Neural cell (in vitro differentiated cells): Measurements from ENCODE around the gene GTSE1.

Source experiments
- EZH2 ChIP-seq: fragments of 200-600, 300-800 bp; shearing (Covaris generic), sonication (generic); IDR thresholded peaks from 2 replicates; pipeline ENCODE4 v1.6.1; 2014; ENCODE audit warnings: antibody characterized with exemption, low read length, borderline replicate concordance, mild to moderate bottlenecking; ENCODE audit not compliant: insufficient read depth, poor library complexity, severe bottlenecking
- TF ChIP-seq, protein P1 (sequence below): fragments of 450-650 bp; IDR thresholded peaks from 2 replicates; pipeline ENCODE4 v1.5.1; 2014; ENCODE audit warnings: antibody characterized with exemption, mild to moderate bottlenecking, moderate library complexity; ENCODE audit not compliant: poor library complexity, severe bottlenecking
- TF ChIP-seq, protein P2 (sequence below): IDR thresholded peaks from 2 replicates; pipeline ENCODE4 v1.6.1; 2012; ENCODE audit warnings: borderline replicate concordance

DNA sequence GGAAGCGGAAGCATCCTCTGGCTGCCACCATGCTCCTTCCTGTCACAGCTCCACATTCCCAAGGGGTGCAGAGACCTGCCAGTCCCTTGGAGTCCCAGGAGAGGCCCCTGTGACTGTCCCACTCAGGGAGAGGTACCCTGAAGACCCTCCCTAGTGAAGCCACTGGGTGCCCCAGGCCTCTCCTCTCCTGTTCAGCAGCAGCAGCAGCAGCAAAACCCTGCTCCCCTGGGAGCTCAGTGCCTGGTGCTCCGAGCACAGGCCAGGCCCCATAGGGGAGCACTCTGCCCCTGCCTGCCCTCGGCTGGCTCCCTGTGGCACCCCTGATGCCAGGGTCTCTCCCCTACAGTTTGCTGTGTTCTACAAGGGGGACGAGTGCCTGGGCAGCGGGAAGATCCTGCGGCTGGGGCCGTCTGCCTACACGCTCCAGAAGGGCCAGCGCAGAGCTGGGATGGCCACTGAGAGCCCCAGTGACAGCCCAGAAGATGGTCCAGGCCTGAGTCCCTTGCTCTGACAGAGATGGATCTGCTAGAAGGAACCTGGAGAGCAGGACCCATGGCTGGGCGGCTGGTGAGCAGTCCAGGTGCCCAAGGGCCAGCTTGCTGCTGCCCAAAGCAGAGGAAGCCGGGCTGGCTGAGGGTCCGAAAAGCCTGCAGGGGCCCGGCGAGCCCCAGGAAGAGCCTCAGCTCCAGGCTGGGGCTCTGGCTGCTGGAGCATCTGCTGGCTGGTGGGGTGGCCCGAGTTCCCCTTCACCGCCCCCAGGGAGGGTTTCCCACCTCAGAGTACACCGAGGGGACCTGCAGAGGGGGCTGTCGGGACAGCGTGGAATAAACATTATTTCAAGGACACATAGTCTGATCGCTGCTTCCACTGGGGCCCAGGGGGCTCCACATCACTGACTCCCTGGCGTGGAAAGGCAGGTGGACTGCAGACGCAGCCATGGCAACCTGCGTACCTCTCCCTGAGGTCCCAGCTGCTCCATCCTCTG, 60.1 kb downstream of the GTSE1 start:
- TF ChIP-seq, protein P1, sequence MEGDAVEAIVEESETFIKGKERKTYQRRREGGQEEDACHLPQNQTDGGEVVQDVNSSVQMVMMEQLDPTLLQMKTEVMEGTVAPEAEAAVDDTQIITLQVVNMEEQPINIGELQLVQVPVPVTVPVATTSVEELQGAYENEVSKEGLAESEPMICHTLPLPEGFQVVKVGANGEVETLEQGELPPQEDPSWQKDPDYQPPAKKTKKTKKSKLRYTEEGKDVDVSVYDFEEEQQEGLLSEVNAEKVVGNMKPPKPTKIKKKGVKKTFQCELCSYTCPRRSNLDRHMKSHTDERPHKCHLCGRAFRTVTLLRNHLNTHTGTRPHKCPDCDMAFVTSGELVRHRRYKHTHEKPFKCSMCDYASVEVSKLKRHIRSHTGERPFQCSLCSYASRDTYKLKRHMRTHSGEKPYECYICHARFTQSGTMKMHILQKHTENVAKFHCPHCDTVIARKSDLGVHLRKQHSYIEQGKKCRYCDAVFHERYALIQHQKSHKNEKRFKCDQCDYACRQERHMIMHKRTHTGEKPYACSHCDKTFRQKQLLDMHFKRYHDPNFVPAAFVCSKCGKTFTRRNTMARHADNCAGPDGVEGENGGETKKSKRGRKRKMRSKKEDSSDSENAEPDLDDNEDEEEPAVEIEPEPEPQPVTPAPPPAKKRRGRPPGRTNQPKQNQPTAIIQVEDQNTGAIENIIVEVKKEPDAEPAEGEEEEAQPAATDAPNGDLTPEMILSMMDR = no peak
- TF ChIP-seq, protein P2, sequence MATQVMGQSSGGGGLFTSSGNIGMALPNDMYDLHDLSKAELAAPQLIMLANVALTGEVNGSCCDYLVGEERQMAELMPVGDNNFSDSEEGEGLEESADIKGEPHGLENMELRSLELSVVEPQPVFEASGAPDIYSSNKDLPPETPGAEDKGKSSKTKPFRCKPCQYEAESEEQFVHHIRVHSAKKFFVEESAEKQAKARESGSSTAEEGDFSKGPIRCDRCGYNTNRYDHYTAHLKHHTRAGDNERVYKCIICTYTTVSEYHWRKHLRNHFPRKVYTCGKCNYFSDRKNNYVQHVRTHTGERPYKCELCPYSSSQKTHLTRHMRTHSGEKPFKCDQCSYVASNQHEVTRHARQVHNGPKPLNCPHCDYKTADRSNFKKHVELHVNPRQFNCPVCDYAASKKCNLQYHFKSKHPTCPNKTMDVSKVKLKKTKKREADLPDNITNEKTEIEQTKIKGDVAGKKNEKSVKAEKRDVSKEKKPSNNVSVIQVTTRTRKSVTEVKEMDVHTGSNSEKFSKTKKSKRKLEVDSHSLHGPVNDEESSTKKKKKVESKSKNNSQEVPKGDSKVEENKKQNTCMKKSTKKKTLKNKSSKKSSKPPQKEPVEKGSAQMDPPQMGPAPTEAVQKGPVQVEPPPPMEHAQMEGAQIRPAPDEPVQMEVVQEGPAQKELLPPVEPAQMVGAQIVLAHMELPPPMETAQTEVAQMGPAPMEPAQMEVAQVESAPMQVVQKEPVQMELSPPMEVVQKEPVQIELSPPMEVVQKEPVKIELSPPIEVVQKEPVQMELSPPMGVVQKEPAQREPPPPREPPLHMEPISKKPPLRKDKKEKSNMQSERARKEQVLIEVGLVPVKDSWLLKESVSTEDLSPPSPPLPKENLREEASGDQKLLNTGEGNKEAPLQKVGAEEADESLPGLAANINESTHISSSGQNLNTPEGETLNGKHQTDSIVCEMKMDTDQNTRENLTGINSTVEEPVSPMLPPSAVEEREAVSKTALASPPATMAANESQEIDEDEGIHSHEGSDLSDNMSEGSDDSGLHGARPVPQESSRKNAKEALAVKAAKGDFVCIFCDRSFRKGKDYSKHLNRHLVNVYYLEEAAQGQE = no peak
- no peak for TF ChIP-seq EZH2
